GM12801 (cell line): ENCODE results near the gene KSR1.

ENCODE experiments used
- CTCF ChIP-seq: IDR thresholded peaks from one replicate; pipeline ENCODE4 v1.5.1; 2011; ENCODE audit warnings: control low read depth; ENCODE audit not compliant: insufficient read length; ENCODE audit errors: extremely low read depth

The KSR1 gene

DNA sequence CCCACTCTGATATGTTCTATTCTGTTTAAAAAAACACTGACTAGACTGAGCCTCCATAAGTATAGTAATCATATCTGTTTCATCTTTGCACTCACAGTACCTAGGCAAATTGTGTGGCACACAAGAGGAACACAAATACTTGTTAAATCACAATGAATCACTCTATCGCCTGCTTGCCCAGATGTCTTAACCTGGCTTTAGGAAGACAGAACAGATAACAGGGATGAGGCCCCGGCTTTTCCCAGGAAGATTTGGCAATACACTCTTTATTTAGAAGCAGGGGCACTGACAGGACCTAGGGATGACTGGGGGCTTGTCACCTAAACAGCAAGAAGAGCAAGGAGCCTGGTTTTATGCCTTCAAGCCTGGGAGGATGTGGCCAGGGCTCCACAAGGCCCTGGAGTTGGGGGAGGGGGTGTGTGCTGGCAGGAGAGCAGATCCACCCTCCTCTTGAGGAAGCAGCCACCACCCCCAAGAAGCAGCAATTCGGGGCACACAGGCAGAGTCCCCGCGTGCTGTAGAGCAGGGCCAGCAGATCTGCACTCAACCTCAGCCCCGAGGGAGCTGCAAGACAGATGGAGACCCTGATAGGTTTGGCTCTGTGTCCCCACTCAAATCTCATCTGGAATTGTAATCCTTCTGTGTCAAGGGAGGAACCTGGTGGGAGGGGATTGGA lies 41.0 kb upstream of the KSR1 start:
- no peak for TF ChIP-seq CTCF

DNA sequence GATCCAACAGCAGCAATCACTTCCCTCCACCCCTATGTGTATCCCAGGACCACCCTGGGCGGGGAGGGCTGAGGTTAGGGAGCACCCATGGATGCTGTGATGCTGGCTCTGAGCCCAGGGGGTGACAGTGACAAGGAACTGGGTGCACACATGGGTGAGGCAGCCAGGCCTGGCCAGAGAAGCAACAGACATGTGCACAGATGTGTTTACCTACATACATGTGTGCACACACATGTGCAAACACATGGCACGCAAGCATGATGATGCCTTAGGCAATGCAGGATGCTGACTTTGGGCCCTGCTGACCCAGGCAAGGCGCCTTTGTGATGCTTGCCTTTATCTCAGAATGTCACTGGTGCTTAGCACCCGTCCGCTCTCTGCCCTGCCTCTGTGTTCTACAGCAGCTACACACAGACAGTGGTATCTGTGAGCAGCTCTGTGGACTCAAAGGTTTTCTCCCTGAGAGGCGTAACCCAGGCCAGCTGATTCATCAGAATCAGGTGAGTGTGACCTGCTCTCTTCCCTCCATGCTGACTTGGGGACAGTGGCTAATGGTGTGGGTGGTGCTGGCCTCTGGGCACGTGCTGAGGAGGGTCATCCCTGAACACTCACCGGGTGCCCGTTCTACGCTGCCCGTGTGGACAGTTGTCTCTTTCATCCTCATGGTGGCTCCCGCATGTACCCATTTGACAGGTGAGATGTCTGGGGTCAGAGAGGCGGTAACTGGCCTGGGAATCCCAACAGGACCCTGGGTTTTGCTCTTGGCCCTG lies 38.5 kb upstream of the KSR1 start:
- TF ChIP-seq CTCF: no peak

- no peak for TF ChIP-seq CTCF
Measured at GRCh38 chr17:27418366-27418615, 38.0 kb upstream of the KSR1 start.

DNA sequence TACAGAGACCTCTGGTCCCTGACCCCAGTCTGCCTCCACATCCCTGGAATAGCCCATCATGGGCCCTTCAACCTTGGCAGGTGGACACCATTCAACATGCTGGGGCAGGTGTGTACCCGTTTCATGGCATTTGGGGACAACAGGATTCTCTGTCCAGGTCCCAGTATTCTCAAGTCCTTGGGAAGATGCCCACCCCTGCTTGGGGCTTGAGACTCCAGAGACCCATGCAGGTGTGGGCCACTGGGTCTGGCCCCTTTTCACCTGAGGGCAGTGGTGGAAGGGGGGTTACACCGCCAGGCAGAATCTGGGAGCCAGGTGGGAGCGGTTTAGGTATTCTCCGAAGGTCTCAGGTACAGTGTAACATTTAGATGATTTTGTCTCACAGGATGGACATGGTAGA lies 37.1 kb upstream of the KSR1 start:
- no peak for TF ChIP-seq CTCF

GRCh38 chr17:27420211-27420950 lies 35.9 kb upstream of the KSR1 start:
- no peak for TF ChIP-seq CTCF

- no peak for TF ChIP-seq CTCF
Measured at GRCh38 chr17:27421111-27421510, 35.1 kb upstream of the KSR1 start.

DNA sequence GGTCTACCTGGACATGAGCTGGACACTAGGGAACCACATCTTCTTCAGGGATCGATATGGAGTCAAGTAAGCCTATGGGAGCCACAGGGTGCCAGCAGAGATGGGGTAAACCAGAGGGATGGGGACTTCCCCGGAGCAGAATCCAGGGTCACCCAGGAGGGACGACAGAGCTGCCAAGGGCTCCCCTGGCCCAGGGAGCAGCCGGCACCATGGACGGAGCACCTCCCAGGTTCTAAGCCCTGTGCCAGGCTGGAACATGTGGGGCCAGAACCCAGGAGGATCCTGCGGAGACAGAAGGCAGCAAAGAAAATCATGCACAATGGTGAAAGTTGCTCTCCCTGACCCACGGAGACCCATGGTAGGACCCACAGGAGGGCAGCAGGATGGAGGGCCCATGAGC lies 33.6 kb upstream of the KSR1 start:
- no peak for TF ChIP-seq CTCF
